Measurements from ENCODE around the gene NT5C1B. TPM values are rescaled to one million over a fixed set of nuclear protein-coding genes. Genes with fewer than 3 reads are reported as not detected.
A peak's percentile ranks its signal among the peaks of the same experiment; 100 is the strongest.

NT5C1B gene
- total RNA-seq, 2 experiments from 2014 or later, result not detected

DNA sequence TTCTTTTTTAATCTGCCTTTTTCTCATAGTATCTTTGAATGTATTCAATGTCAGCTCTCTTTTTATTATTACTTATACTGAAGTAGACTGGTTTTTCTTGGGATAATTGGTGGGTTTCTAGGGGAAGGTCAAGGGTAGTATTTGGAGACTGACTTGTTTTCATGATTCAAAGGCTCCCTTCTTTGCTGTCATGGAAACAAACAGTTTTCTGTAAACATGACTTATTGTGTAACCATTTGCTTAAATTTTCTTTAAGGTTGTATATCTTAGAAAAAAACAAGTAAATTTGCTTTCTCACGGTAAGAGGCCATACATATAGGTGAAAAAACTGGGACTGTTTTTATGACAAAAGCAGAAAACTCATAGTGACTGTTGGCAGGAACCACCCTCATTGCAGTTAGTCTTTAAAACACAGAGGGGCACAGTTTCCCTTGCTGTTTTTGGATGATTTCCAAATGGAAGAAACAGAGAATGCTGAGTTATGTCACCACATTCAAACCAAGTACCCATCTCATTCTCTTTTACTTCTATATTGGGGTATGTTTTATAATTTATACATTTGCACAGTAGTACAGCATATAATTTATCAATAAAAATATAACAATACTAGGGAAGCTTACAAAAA, 23.1 kb downstream of the NT5C1B start:
- ChIA-PET CTCF (ENCODE audit: unreplicated experiment) (no interaction called here), POLR2A (interaction anchor here (1.2 to 1.8 kb wide), 2 partner anchors 8 to 14 kb away, joined by 3 to 11 read pairs; no protein-coding TSS in a partner anchor)
- Histone ChIP-seq H3K4me3 (ENCODE audit: low read depth, low read length, poor library complexity, severe bottlenecking) (no peak overlapping the region), H3K79me2 (ENCODE audit: insufficient read depth, low read depth, low read length) (no peaks in the 10 kb centered on the region), H3K4me1 (ENCODE audit: insufficient read depth, low read length, poor library complexity, severe bottlenecking) (peaks cover 1% of the 10 kb centered on the region), H3K36me3 (ENCODE audit: insufficient read depth, low read length) (no peaks in the 10 kb centered on the region), H2AFZ (ENCODE audit: low read length) (no peak overlapping the region), H3K27ac (ENCODE audit: low read depth, low read length, poor library complexity, severe bottlenecking) (no peak overlapping the region), H3K9me3 (ENCODE audit: low read length) (peaks cover 7% of the 10 kb centered on the region; the same call in 1 of the 2 replicates), H3K4me2 (ENCODE audit: low read length) (no peak overlapping the region), H4K20me1 (ENCODE audit: insufficient read depth, low read length) (no peaks in the 10 kb centered on the region), H3K9me2 (ENCODE audit: insufficient read depth, low read length) (no peaks in the 10 kb centered on the region)
- intact Hi-C loops (cut with micrococcal nuclease; ENCODE audit: unreplicated experiment), result no loop called here
- TF ChIP-seq, protein P1, sequence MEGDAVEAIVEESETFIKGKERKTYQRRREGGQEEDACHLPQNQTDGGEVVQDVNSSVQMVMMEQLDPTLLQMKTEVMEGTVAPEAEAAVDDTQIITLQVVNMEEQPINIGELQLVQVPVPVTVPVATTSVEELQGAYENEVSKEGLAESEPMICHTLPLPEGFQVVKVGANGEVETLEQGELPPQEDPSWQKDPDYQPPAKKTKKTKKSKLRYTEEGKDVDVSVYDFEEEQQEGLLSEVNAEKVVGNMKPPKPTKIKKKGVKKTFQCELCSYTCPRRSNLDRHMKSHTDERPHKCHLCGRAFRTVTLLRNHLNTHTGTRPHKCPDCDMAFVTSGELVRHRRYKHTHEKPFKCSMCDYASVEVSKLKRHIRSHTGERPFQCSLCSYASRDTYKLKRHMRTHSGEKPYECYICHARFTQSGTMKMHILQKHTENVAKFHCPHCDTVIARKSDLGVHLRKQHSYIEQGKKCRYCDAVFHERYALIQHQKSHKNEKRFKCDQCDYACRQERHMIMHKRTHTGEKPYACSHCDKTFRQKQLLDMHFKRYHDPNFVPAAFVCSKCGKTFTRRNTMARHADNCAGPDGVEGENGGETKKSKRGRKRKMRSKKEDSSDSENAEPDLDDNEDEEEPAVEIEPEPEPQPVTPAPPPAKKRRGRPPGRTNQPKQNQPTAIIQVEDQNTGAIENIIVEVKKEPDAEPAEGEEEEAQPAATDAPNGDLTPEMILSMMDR (conservative IDR thresholded peaks at IDR 0.05; ENCODE audit: low read length), result no peak
- no peak for TF ChIP-seq EZH2phosphoT487 (IDR thresholded peaks at IDR 0.05; ENCODE audit: borderline replicate concordance, low read depth, low read length)
- DNase-seq (ENCODE audit: low spot score), result no peak
- BruUV-seq (replicated peaks), result no TSS peak

DNA sequence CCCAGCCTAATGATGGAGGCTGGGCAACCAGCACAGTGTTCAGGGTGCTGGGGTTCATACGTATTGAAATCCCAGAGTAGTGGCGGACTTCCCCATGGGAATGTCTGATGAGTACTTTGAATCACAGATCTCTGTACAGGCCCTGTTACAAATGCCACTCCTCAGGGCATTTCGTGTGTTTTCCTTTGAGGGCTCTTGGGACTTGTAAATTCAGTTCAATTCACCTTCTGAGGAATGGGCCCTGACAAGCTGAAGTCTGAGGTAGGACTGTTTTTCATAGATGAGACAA, 28.6 kb downstream of the NT5C1B start:
- H3K4me3 ChIP-seq (ENCODE audit: low read depth, low read length, poor library complexity, severe bottlenecking), result peak overlapping the region; percentile 88
- no peaks in the 10 kb centered on the region for H3K9me2 ChIP-seq (ENCODE audit: insufficient read depth, low read length)
- peak overlapping the region; percentile 94 for H3K4me2 ChIP-seq (ENCODE audit: low read length)
- TF ChIP-seq EZH2phosphoT487 (IDR thresholded peaks at IDR 0.05; ENCODE audit: borderline replicate concordance, low read depth, low read length), result no peak
- TF ChIP-seq, protein P1 (conservative IDR thresholded peaks at IDR 0.05; ENCODE audit: low read length), result no peak
- DNase-seq (ENCODE audit: low spot score), result no peak
- POLR2A ChIA-PET, result interaction anchor here (0.6 to 1.7 kb wide), 10 partner anchors 10 to 1507 kb away, joined by 3 to 6 read pairs (median 4); partner anchors contain the start of gene NT5C1B
- no peak overlapping the region for H3K27ac ChIP-seq (ENCODE audit: low read depth, low read length, poor library complexity, severe bottlenecking)
- peaks cover 24% of the 10 kb centered on the region for H3K4me1 ChIP-seq (ENCODE audit: insufficient read depth, low read length, poor library complexity, severe bottlenecking)
- H3K36me3 ChIP-seq (ENCODE audit: insufficient read depth, low read length), result peaks cover 6% of the 10 kb centered on the region
- BruUV-seq (replicated peaks), result no TSS peak
- peak overlapping the region; percentile 98 for H2AFZ ChIP-seq (ENCODE audit: low read length)
- H3K79me2 ChIP-seq (ENCODE audit: insufficient read depth, low read depth, low read length), result peaks cover 29% of the 10 kb centered on the region
- peaks cover 12% of the 10 kb centered on the region; the same call in 1 of the 2 replicates for H4K20me1 ChIP-seq (ENCODE audit: insufficient read depth, low read length)
- intact Hi-C loops (cut with micrococcal nuclease; ENCODE audit: unreplicated experiment), result loop anchor here (2.0 to 5.0 kb wide), 3 partner anchors 40 to 1342 kb away; partner anchors contain the start of gene TTC32
- H3K9me3 ChIP-seq (ENCODE audit: low read length), result peaks cover 7% of the 10 kb centered on the region; the same call in 1 of the 2 replicates
- CTCF ChIA-PET (ENCODE audit: unreplicated experiment), result no interaction called here
